ENCODE results near the gene MS4A18.

Gene MS4A18

GRCh38 chr11:60699936-60700335, 24.6 kb upstream of the MS4A18 start:
- no peak for TF ChIP-seq CTCF (IDR thresholded peaks at IDR 0.05; ENCODE audit: insufficient read depth, low read length, missing control alignments)
- CTCF ChIA-PET = no interaction called here

GRCh38 chr11:60700689-60701468, 23.6 kb upstream of the MS4A18 start:
- POLR2A ChIA-PET = no interaction called here

More at GRCh38 chr11:60699936-60700335, 24.6 kb upstream of the MS4A18 start:
- DNase-seq (ENCODE audit: low read depth, low spot score) = no peak
- POLR2A ChIA-PET = no interaction called here
- H3K4me3 ChIP-seq (ENCODE audit: low read depth, low read length) = no peak overlapping the region

GRCh38 chr11:60701469-60701818, 23.1 kb upstream of the MS4A18 start:
- TF ChIP-seq CTCF (IDR thresholded peaks at IDR 0.05; ENCODE audit: insufficient read depth, low read length, missing control alignments) = no peak
- DNase-seq (ENCODE audit: low read depth, low spot score) = no peak
- ChIA-PET CTCF (no interaction called here), POLR2A (no interaction called here)
- no peak overlapping the region for H3K4me3 ChIP-seq (ENCODE audit: low read depth, low read length)

More at GRCh38 chr11:60700689-60701468, 23.6 kb upstream of the MS4A18 start:
- H3K4me3 ChIP-seq (ENCODE audit: low read depth, low read length) = no peak overlapping the region
- no peak for TF ChIP-seq CTCF (IDR thresholded peaks at IDR 0.05; ENCODE audit: insufficient read depth, low read length, missing control alignments)
- CTCF ChIA-PET = no interaction called here
- no peak for DNase-seq (ENCODE audit: low read depth, low spot score)

GRCh38 chr11:60703374-60703773, 21.1 kb upstream of the MS4A18 start:
- H3K4me3 ChIP-seq (ENCODE audit: low read depth, low read length) = no peak overlapping the region
- ChIA-PET POLR2A (no interaction called here), CTCF (no interaction called here)
- TF ChIP-seq CTCF (IDR thresholded peaks at IDR 0.05; ENCODE audit: insufficient read depth, low read length, missing control alignments) = no peak
- DNase-seq (ENCODE audit: low read depth, low spot score) = no peak

- H3K4me3 ChIP-seq (ENCODE audit: low read depth, low read length) = no peak overlapping the region
- no peak for TF ChIP-seq CTCF (IDR thresholded peaks at IDR 0.05; ENCODE audit: insufficient read depth, low read length, missing control alignments)
- DNase-seq (ENCODE audit: low read depth, low spot score) = no peak
- ChIA-PET POLR2A (no interaction called here), CTCF (no interaction called here)
Measured at GRCh38 chr11:60705895-60706294, 18.6 kb upstream of the MS4A18 start.

GRCh38 chr11:60706931-60707330, 17.6 kb upstream of the MS4A18 start:
- POLR2A ChIA-PET = no interaction called here
- CTCF ChIA-PET = interaction anchor here (1.0 kb wide), 1 partner anchor 68 kb away, joined by 3 read pairs; no protein-coding TSS in a partner anchor
- DNase-seq (ENCODE audit: low read depth, low spot score) = no peak
- no peak for TF ChIP-seq CTCF (IDR thresholded peaks at IDR 0.05; ENCODE audit: insufficient read depth, low read length, missing control alignments)
- H3K4me3 ChIP-seq (ENCODE audit: low read depth, low read length) = no peak overlapping the region

Measured in AG04449 (cell line).